ENCODE results near the gene KCNQ1.

Gene KCNQ1

GRCh38 chr11:2826679-2827056 is 381.9 kb downstream of the KCNQ1 start:
- in situ Hi-C loops (cut with MboI; ENCODE audit: low sequenced_read_pairs) = no loop called here

GRCh38 chr11:2827256-2827655 is 382.4 kb downstream of the KCNQ1 start:
- in situ Hi-C loops (cut with MboI; ENCODE audit: low sequenced_read_pairs) = no loop called here

- in situ Hi-C loops (cut with MboI; ENCODE audit: low sequenced_read_pairs) = no loop called here
Measured at GRCh38 chr11:2827792-2828191, 383.0 kb downstream of the KCNQ1 start.

GRCh38 chr11:2828585-2829330 is 383.9 kb downstream of the KCNQ1 start:
- in situ Hi-C loops (cut with MboI; ENCODE audit: low sequenced_read_pairs) = no loop called here

- in situ Hi-C loops (cut with MboI; ENCODE audit: low sequenced_read_pairs) = no loop called here
Measured at GRCh38 chr11:2830030-2830812, 385.4 kb downstream of the KCNQ1 start.

GRCh38 chr11:2830886-2831285 is 386.1 kb downstream of the KCNQ1 start:
- in situ Hi-C loops (cut with MboI; ENCODE audit: low sequenced_read_pairs) = no loop called here

- in situ Hi-C loops (cut with MboI; ENCODE audit: low sequenced_read_pairs) = no loop called here
Measured at GRCh38 chr11:2831781-2832532, 387.1 kb downstream of the KCNQ1 start.

- in situ Hi-C loops (cut with MboI; ENCODE audit: low sequenced_read_pairs) = no loop called here
Measured at GRCh38 chr11:2832533-2833020, 387.8 kb downstream of the KCNQ1 start.

- in situ Hi-C loops (cut with MboI; ENCODE audit: low sequenced_read_pairs) = no loop called here
Measured at GRCh38 chr11:2833051-2833715, 388.4 kb downstream of the KCNQ1 start.

- in situ Hi-C loops (cut with MboI; ENCODE audit: low sequenced_read_pairs) = no loop called here
Measured at GRCh38 chr11:2833716-2834502, 389.1 kb downstream of the KCNQ1 start.

- in situ Hi-C loops (cut with MboI; ENCODE audit: low sequenced_read_pairs) = no loop called here
Measured at GRCh38 chr11:2834503-2835273, 389.9 kb downstream of the KCNQ1 start.

GRCh38 chr11:2835296-2835695 is 390.5 kb downstream of the KCNQ1 start:
- in situ Hi-C loops (cut with MboI; ENCODE audit: low sequenced_read_pairs) = no loop called here

GRCh38 chr11:2835751-2836150 is 390.9 kb downstream of the KCNQ1 start:
- in situ Hi-C loops (cut with MboI; ENCODE audit: low sequenced_read_pairs) = no loop called here

- in situ Hi-C loops (cut with MboI; ENCODE audit: low sequenced_read_pairs) = no loop called here
Measured at GRCh38 chr11:2836315-2837095, 391.7 kb downstream of the KCNQ1 start.

- in situ Hi-C loops (cut with MboI; ENCODE audit: low sequenced_read_pairs) = no loop called here
Measured at GRCh38 chr11:2837096-2837601, 392.3 kb downstream of the KCNQ1 start.

GRCh38 chr11:2837651-2838050 is 392.8 kb downstream of the KCNQ1 start:
- in situ Hi-C loops (cut with MboI; ENCODE audit: low sequenced_read_pairs) = no loop called here

- in situ Hi-C loops (cut with MboI; ENCODE audit: low sequenced_read_pairs) = no loop called here
Measured at GRCh38 chr11:2838091-2838490, 393.3 kb downstream of the KCNQ1 start.

- in situ Hi-C loops (cut with MboI; ENCODE audit: low sequenced_read_pairs) = no loop called here
Measured at GRCh38 chr11:2838676-2839294, 394.0 kb downstream of the KCNQ1 start.

Measured in hTERT RPE-1 (cell line).